Glomerular endothelial cell (primary cell): ENCODE results near the gene PXYLP1. TPM values are rescaled to one million over a fixed set of nuclear protein-coding genes. Genes with fewer than 3 reads are reported as not detected.
A peak's percentile ranks its signal among the peaks of the same experiment; 100 is the strongest.
"Not testable (repeated sequence)": the region's sequence is repeated elsewhere in the genome, so short reads cannot be mapped to it uniquely, and the experiment has no call there.

Experiments
- DNase-seq: peaks from one replicate; pipeline ENCODE4 v3.0.0-alpha.2; 2011; ENCODE audit warnings: low read depth, low spot score; ENCODE audit errors: extremely low read depth
- total RNA-seq: library from RNA; depleted of rRNA; stranded (reverse); fragments of >200 nt; gene quantifications from 2 replicates; pipeline ENCODE4 v1.2.3, GENCODE V29; 2015

PXYLP1 gene, protein sequence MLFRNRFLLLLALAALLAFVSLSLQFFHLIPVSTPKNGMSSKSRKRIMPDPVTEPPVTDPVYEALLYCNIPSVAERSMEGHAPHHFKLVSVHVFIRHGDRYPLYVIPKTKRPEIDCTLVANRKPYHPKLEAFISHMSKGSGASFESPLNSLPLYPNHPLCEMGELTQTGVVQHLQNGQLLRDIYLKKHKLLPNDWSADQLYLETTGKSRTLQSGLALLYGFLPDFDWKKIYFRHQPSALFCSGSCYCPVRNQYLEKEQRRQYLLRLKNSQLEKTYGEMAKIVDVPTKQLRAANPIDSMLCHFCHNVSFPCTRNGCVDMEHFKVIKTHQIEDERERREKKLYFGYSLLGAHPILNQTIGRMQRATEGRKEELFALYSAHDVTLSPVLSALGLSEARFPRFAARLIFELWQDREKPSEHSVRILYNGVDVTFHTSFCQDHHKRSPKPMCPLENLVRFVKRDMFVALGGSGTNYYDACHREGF
- 1.8 and 2.9 TPM in 2 replicates for total RNA-seq

DNA sequence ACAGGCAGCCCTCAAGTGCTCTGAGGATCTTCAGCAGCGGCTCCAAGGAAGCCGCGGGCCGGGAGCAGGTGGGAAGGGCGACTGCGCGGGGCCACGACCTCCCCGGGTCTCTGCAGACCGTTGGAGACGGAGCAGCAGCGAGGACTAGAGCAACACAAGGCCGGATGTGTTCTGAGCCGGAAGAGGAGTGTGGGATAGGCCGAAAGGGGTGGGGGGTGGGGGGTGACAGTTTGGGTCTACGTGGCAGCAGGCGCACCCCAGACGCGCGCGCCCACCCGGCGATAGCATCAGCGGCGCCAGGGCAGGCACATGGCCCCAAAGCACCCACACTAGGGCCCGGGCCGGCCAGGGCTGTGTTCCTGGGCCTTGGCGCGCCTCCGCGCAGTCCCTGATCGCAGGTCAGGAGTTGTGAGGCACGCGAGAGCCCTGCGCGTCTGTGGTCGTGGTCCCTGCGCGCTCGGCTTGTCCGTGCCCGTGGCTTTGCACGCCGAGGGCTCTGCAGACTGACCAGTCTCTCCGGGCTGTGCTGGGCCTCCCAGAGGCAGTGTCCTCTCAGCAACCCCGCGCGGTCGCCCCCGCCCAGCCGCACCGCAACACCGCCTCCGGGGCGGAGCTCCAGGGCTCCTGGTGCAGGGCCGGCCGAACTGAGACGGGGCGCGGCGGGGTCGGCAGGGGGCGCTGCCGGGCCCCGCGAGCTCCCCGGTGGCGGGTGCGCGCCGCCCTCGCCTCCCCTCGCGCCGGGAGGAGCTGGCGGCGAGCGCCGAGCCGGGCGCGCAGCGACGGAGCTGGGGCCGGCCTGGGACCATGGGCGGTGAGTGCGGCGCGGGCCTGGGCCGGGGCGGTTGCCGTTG, at the start of gene PXYLP1:
TSS of gene PXYLP1 (plus strand) at position 725 of the 851 bp plus-strand sequence. CDS start 28,351 bp downstream, outside the sequence.
- DNase-seq = no peak

DNA sequence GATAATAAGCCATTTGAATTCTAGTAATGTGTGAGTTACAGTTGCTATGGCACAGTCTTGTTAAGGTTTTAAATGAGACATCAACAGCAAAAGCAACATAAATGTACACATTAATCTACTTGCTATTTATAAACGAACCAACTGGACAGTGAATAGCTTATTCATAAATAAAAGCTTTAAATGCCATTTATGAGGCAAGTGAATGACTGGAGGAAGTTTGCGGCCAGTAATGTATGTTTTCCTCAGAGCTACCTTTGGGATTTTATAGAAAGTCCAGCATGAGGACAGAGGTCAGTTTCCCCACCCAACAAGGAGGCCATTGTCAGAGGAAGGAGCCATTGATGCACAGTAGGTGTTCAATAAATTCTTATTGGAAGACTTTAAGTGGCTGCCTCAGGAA, 48.0 kb upstream of the PXYLP1 start:
- no peak for DNase-seq

DNA sequence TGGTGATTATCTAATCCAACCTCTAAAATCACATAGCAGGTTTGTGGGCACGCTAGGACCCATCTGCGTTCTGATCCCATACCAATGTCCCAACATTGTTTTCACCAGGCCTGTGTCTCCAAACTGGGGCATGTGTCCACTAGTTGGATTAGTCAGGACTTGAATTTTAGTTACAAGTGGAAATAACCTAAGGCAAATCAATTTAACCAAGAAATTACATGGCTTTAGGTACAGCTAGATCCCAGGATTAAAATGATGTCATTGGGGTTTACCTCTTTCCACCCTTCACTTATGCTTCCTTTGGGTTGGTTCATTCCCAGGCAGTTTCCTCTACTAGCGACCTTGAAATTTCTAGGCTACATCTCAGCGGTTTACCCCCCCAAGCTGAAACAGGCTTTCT, 47.2 kb upstream of the PXYLP1 start:
- DNase-seq = no peak

DNA sequence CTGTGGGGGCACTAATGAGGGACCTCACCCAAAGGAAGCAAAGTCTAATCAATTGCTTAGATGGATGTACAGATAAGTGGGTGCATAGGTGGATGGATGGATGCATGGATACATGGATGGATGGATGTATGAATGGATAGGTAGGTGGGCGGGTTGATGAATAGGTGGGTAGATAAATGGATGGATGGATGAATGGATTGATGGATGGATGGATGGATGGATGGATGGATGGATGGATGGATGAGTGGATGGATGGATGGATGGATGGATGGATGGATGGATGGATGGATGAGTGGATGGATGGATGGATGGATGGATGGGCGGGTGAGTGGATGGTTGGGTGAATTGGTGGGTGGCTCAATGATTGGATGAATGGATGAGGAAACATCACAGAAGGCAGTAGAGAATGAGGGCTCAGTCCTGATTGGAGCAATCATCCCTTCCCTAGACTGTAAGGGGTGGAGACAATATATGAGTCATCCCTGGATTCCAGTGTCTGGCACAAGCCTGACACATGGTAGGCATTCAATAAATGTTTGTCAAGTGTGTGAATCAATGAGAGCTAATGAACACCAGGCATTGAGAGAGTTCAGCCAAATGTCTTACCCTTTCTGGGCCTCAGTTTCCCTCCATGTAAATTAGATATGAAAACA, 40.4 kb upstream of the PXYLP1 start:
- DNase-seq = no peak

- DNase-seq = peak; percentile 80
Observed at GRCh38 chr3:141192345-141192744, 39.3 kb upstream of the PXYLP1 start.

DNA sequence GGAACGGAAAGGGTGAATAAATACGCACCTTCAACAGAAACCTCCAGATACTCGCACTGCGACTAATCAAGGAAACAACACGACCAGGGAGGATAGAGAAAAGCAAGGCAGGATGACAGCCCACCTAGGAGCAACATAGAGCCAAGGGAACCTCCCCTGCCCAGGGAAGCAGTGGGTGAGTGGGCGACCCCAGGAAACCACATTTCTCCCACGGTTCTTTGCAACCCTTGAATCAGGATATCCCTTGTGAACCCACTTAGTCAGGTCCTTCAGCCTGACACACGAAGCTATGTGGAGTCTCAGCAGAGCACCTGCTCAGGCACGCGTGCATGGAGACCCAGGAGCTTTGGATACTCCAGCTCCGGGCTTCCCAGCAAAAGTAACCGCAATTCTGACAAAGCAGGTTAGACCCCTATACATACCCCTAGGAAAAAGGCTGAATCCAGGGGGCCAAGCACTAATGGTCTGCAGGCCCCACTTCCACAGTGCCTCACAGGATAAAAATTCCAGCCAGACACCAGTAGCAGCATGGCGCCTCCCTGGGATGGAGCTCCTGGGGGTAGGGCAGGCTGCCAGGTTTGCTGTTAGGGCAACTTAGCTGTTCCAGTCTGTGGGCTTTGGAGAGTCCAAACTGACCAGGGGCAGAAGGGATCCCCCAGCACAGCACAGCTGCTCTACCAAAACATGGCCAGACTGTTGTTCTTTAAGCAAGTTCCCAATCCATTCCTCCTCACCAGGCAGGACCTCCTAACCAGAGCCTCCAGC, 38.4 kb upstream of the PXYLP1 start:
- DNase-seq = no peak

DNA sequence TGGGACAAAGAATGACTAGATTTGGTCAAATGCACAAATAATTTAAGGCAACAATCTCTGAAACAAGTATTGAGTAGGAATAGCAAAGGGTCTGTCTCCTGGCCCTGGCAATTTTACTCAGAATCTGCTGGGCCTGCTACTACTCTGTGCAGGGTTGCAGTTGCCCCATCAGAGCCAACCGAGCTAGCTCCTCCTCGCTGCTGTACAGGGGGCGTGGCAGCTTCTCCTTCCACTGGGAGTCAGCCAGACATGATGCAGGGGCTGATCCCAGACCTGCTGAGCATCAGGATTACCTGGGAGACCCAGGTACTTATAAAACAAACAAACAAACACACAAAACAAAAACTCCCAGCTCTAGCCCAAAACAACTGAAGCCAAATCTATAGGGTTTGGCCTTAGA, 30.5 kb upstream of the PXYLP1 start:
- DNase-seq = no peak

DNA sequence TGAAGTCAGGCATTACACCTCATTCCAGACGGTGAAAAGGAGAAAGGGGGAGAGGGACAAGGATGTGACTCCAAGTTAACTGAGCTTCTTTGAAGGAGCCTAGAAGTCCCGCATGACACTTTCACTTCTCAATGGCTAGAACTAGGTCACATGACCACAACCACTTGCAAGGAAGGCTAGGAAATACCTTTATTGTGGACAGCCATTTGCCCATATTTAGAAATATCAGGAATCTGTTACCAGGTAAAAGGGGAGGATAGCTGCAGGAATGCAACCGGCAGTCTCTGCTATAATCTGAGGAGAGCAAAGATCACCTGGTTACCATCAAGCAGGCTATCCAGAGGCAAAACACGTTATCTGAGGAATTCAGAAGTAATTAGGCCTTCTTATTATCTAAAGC, 28.9 kb upstream of the PXYLP1 start:
- no peak for DNase-seq

- DNase-seq = no peak
Observed at GRCh38 chr3:141203866-141204265, 27.8 kb upstream of the PXYLP1 start.

- no peak for DNase-seq
Observed at GRCh38 chr3:141204343-141204742, 27.3 kb upstream of the PXYLP1 start.

- DNase-seq = not testable (repeated sequence)
Observed at GRCh38 chr3:141211306-141211705, 20.3 kb upstream of the PXYLP1 start.

DNA sequence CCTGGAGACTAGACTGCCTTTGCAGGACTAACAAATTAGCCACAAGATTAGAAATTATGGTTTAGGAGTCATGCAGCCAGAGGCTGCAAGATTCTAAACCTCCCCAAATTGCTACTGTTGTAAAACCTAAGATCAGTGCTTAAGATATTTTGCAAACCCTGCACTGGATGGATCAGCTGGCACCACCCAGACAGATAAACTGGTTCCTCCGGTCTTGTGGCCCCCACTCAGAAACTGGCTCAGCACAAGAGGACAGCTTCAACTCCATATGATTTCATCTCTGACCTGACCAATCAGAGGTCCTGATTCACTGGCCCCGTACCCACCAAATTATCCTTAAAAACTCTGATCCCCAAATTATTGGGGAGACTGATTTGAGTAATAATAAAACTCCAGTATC, 19.5 kb upstream of the PXYLP1 start:
- DNase-seq = no peak

- DNase-seq = no peak
Observed at GRCh38 chr3:141212555-141212954, 19.1 kb upstream of the PXYLP1 start.

GRCh38 chr3:141216975-141217374, 14.7 kb upstream of the PXYLP1 start:
- DNase-seq = no peak

DNA sequence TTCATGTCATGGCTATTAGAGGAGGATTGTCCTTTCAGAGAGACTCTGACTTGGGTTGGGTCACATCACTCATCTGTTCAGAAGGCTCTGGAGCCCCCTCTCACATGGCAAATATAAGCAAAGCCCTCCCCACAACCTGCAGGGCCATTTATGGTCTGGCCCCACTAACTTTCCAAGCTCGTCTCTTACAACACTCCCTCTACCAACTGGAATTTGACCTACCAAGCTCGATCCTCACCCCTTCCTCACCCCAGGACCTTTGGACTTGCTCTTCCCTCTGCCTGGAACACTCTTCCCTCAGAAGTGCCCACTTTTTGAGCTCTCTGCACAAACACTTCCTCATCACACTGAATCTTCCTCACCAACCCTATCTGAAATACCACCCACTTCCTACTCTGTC, 14.2 kb upstream of the PXYLP1 start:
- DNase-seq = no peak

GRCh38 chr3:141218162-141218835, 13.3 kb upstream of the PXYLP1 start:
- DNase-seq = no peak

DNA sequence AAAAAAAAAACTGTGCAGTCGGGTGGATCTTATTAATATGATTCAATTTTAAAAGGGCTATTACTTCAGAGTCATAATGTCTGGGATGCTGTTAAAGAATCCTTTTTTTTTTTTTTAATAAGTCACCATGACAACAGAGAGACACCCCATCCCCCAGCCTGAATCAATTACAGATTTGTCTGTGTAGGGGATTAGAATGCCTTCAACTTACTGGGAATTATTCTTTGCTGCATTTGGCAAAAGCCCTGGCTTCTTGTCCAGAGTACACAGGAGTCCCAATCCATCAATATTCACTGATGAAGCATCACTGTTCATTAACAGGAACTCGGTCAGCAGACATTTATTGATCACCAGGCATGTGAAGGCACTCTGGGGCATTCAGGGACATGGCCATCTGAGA, 12.7 kb upstream of the PXYLP1 start:
- DNase-seq = no peak

GRCh38 chr3:141223673-141224166, 7.9 kb upstream of the PXYLP1 start:
- no peak for DNase-seq

DNA sequence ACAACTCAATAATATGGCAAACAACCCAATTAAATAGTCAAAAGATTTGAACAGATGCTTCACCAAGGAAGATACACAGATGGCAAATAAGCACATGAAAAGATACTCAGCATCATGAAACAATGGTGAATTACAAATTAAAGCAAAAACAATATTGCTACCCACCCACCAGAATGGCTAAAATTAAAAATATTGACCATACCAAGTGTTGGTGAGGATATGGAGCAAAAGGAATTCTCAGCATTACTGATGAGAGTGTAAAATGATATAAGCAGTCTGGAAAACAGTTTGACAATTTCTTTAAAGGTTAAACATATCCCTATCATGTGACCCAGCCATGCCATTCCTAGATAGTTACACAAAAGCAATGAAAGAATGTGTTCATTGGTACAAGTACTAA, 5.7 kb upstream of the PXYLP1 start:
- no peak for DNase-seq

DNA sequence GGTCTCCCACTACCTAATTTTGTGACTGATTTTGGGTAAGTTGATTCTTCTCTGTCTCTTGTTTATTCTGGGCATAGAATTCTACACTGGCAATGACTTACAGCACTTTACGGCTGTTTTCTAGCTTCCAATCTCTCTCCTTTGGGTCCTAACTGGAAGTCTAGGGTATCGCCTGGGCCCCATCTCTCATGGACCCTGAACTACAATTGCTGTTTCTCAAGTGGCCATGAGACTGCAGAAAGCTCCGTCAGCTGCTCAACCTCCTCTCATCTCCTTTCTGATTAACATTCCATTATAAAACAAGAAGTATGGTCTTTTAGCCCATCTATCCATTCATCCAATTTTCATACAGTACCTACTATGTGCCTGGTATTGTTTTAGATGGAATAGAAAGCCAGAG, 4.4 kb upstream of the PXYLP1 start:
- DNase-seq = no peak
